Stimulated activated CD8-positive, alpha-beta memory T cell treated with anti-CD3 and anti-CD28 coated beads, Interleukin-2, amount 100 ng/mL, for 48 hours (primary cell): ENCODE results near the gene POU6F2.

Experiments
- DNase-seq, 2 donors: peaks; one replicate each; pipeline ENCODE4 v3.0.0-alpha.2; 2020; ENCODE audit warnings: low read depth in 2 of 2

POU6F2 gene

GRCh38 chr7:39069896-39070881 is 92.5 kb downstream of the POU6F2 start:
- DNase-seq, result no peak

DNA sequence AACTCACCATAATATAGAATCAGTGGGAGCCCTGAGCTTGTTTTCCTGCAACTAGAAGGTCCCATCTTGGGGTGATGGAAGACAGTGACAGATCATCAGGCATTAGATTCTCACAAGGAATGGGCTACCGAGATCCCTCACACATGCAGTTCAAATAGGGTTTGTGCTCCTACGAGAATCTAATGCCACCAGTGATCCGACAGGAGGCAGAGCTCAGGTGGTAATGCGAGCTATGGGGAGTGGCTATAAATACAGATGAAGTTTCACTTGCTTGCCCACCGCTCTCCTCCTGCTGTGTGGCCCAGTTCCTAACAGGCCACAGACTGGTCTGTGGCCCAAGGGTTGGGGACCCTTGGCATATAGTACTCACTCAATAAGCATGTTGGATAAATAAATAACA is 93.4 kb downstream of the POU6F2 start:
- no peak for DNase-seq

DNA sequence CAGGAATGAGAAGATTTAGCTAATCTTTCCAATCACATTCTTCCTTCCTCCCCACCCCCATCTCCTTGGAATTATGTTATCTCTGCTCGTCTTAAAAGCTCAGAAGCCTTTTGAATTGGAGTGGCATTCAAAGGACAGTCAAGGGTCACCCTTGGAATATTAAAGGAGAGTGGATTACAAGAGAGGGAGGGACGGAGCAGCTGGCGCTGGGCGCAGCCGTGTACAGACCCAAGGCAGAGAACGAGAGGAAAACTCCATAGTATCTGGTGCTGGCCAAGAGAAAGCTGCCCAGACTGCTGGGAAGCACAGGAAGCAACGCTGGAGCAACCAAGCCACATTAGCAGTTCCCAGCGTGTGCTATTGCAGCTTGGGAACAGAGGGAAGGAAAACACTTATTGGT is 95.7 kb downstream of the POU6F2 start:
- no peak for DNase-seq

- DNase-seq, result no peak
Observed at GRCh38 chr7:39075210-39075609, 97.5 kb downstream of the POU6F2 start.

GRCh38 chr7:39083781-39084180 is 106.1 kb downstream of the POU6F2 start:
- DNase-seq, result no peak

DNA sequence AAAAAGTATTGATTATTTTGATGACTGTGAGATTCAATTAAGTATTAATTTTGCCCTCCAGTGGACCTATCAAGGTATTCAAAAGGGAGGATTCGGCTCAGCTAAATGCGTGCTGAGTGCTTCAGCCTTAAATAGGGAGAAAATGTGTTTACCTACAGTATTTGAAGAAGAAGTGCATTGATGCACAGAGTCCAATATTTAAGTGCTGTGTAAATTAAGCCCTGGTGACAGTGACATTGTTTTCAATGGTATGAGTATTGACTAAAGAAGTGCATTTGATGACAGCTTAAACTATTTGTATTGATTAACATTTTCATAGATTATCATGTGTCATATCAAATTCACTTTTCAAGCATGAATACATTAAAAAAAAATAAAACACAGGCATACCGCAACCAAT is 106.6 kb downstream of the POU6F2 start:
- no peak for DNase-seq

GRCh38 chr7:39085189-39085588 is 107.5 kb downstream of the POU6F2 start:
- no peak for DNase-seq

DNA sequence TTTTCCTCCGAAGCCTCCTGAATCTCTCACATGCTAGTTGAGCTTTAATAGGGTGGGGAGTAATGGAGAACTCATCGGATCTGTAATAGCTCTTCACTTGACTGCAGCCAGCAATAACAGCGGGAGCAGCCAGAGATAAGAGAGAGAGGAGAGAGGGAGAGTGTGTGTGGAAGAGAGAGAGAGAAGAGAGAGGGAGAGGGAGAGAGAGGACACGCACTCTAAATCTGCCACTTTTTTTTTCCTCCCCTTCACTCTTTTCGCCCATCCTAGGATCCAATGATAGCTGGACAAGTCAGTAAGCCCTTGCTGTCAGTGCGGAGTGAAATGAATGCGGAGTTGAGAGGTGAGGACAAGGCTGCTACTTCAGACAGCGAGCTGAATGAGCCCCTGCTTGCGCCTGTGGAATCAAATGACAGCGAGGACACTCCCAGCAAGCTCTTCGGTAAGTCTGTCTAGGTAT is 107.9 kb downstream of the POU6F2 start:
- DNase-seq, result no peak

DNA sequence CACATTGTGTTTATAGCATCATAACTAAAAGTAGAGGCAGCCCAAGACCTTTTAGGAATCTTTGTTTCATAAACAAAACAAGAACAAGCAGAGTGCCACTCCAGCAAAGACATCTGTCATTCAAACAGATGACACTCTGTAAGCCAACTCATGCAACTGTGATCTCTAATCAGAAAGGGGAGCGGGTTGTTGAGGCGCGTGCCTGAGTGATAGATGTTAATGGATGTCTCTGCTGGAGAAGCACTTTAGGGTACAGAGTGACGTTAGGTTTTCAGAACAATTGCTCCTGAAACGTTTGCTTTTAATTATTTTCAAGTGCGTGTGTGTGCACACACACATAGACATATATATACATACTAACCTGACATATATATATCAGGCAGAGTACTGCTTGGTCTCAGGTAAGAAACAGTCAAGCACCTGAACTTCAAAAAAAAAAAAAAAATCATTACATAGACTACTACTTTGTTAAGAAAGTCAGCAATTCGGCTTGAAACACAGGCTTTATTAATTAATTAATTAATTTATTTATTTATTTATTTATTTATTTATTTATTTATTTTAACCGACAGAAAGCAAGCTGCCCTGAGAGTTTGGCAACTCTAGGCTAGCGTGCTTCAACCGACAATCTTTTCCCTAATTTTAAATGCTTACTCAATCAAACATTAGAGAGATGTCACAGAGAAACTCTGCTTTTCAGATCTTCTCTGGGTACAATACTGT is 109.1 kb downstream of the POU6F2 start:
- no peak for DNase-seq

GRCh38 chr7:39088730-39089593 is 111.3 kb downstream of the POU6F2 start:
- DNase-seq, result no peak

- DNase-seq, result no peak
Observed at GRCh38 chr7:39091145-39091544, 113.4 kb downstream of the POU6F2 start.

DNA sequence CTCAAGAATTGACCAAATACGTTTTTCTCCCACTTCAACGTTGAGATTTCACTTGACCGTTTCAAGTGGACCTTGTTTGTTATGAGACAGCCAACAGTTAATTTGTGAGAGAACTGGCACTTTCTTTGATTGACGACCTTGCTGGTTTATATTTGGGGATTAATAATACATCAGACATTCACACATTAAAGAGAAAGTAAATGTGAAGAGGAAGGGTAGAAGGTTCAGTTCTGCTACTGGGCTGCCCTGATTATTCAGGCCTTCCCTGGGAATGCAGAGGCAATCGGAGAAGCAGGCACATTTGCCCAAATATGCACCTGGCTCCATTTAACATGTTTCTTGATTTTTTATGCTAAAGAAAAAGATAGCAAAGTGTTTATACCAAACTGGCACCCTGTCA is 114.1 kb downstream of the POU6F2 start:
- no peak for DNase-seq

DNA sequence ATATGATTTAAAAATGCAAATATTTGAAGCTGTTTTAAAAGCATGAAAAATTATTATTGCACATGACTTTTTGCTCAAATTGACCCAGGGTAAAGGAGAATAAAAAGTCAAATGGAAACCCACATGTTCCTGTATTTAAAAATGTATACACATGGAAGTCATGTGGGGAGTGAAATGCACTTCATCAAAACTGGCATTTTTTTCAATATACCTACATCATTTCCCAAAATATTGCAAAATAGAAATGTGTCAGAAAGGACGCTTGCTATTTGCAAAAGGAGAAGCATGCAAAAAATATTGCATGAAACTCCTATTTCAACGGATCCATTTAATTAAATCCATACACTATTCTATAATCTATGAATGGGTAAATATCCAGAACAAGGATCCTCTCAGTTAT is 117.0 kb downstream of the POU6F2 start:
- no peak for DNase-seq

DNA sequence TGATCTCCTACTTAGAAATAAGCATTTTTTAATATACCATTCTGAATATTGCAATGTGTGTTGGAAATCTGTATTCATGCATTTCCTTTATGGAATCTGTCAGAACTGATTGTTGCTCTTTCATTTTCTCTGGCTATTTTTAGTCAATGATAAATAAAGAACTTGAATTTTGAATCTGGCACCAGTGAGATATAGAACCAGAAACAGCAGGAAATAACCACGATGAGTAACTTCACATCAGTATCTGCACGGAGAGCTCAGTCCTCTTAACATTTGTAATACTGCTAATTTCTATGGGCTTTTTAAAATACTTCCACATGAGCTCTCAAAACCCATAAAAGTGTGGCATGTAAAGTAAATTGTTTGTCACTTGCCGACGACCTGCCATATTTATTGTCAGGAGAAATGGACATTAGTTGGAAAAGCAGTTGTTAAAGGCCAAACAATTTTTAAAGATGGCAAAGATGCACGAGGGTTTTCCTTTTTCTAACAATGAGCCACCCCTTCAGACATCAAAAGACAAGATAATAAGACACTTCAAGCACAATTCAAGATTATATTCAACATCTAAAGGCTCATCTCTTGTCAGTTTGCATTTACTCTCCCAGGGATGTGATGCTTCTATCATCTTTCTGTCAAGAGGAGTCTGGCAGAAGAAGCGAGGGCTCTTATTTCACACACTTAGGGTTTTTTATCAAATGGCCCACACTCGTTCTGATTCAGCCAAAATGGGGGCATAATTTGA is 118.3 kb downstream of the POU6F2 start:
- no peak for DNase-seq

GRCh38 chr7:39098506-39098905 is 120.8 kb downstream of the POU6F2 start:
- DNase-seq, result no peak

DNA sequence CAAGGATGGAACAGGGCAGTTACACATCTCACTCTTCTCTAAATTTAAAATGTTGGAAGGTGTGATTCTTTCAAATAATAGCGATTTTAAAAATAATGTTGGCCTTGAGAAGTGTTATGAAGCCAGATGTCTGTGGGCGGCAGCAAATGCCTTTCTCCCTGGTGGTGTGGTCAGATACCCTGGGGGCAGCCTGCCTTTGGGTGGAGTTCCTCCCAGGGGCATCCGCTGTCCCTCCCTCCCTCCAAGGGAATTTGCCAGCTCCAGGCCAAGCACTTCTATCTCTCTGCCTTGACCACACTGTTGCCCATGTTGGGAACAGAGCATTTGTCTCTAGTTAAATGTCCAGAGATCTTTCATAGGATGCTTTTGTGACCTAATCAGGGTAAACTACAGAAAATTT is 121.4 kb downstream of the POU6F2 start:
- no peak for DNase-seq

DNA sequence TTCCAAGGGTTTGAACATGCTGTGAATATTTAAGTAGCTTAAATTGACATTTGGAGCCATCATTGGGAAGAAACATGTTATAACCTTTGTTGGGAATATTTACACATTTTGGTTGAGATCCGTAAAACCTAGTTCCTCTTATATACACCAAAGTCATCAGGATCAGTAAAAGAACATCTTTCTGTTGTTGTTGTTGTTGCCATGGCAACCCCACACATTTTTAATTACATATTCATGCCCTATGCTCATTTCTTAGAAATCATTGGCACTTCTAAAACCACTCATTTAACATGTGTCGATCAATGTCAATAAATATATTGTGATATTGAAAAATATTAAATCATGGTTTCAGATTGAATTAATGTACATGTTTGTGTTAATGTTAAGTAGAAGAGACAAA is 122.6 kb downstream of the POU6F2 start:
- DNase-seq, result no peak

DNA sequence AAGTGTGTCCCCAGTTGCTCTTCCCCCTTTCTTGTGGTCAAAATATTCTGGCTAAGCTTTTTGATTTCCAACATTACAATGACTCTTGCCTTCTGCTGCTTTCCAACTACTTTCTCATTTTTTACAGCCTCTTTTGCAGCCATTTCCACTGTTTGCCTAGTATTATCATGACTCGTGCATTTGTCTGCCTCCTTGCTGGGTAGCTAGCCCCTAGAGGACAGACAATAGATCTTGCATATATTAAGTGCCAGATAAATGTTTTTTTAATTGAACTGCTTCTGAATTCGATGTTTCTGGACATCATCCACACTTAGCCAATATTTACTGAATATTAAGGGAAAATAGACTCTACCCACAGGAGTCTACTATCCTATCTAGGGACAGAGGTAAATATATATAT is 124.5 kb downstream of the POU6F2 start:
- DNase-seq, result no peak

GRCh38 chr7:39105720-39106119 is 128.0 kb downstream of the POU6F2 start:
- DNase-seq, result no peak

DNA sequence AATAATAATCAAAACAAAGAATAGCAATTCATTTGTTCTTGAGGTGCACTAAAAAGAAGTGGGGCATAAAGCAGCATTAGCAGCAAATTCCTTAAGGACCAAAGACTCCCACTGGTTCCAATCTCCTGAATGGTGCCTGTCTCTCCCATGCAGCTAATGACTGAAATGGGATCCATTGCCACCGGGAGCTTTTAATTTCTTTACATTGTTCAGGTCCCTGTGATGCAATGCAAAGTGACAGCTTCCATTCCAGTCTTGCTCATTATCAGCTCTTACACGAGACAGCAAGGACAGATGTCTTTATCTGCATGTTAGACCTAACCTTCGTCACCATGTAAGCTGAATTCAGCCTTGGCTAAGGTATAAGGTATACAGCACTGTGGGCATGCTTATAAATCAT is 148.1 kb downstream of the POU6F2 start:
- DNase-seq, result no peak

DNA sequence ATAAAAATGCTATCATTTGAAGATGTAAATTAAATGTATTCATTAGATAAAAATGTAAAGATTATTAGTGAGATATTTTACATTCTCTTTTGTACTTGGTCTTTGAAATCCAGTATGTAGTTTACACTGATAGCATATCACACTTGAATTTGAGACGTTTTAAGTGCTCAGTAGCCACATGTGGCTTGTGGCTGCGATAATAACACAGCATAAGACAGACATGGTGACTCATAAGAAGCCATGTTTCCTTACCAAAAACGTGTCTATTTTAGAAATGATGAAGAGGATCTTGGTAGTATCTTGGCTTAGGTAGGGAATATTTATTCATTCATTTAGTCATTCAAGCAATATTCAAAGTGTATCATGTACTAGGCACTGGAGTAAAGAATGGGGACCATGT is 149.3 kb downstream of the POU6F2 start:
- no peak for DNase-seq
